Aorta (tissue), 5 donors: ENCODE data around the gene SLC44A3. TPM values are rescaled to one million over a fixed set of nuclear protein-coding genes. Genes with fewer than 3 reads are reported as not detected.

Experiments used
- ATAC-seq: fragments of 200-7000 bp; cut with Tn5 transposase; one replicate; pipeline ENCODE4 v1.9.1; 2022; ENCODE audit warnings: moderate library complexity; ENCODE audit not compliant: low FRiP score
- DNase-seq, 2 donors: peaks; one replicate each; pipeline ENCODE4 v3.0.0-alpha.2; 2020
- H3K27ac ChIP-seq, 2 donors: one replicate each; pipeline ENCODE4 v1.5.1; 2013; ENCODE audit warnings: low read length in 2 of 2, mild to moderate bottlenecking in 2 of 2, moderate library complexity in 2 of 2, control low read depth in 1 of 2, inconsistent platforms in 1 of 2, low read depth in 1 of 2
- H3K27me3 ChIP-seq, 2 donors: one replicate each; pipeline ENCODE4 v1.6.1; 2013; ENCODE audit warnings: control low read depth in 1 of 2, low read length in 1 of 2, mild to moderate bottlenecking in 1 of 2, moderate library complexity in 1 of 2; ENCODE audit not compliant: insufficient read depth in 2 of 2, control insufficient read depth in 1 of 2
- H3K36me3 ChIP-seq, 2 donors: one replicate each; pipeline ENCODE4 v1.6.1; 2013; ENCODE audit warnings: control low read depth in 1 of 2, low read length in 1 of 2, mild to moderate bottlenecking in 1 of 2; ENCODE audit not compliant: insufficient read depth in 2 of 2, control insufficient read depth in 1 of 2
- H3K4me1 ChIP-seq, 2 donors: one replicate each; pipeline ENCODE4 v1.6.1; 2013; ENCODE audit warnings: low read length in 2 of 2, control low read depth in 1 of 2, mild to moderate bottlenecking in 1 of 2, moderate library complexity in 1 of 2; ENCODE audit not compliant: insufficient read depth in 2 of 2, control insufficient read depth in 1 of 2
- H3K4me3 ChIP-seq, 2 donors: one replicate each; pipeline ENCODE4 v1.5.1; 2013; ENCODE audit warnings: low read length in 2 of 2, control low read depth in 1 of 2, mild to moderate bottlenecking in 1 of 2
- H3K9me3 ChIP-seq: one replicate; pipeline ENCODE4 v1.6.1; 2013; ENCODE audit warnings: mild to moderate bottlenecking, low read length; ENCODE audit not compliant: control insufficient read depth
- WGBS, 2 donors: extraction: QIAGEN DNeasy Blood & Tissue Kit; methylation state at CpG; one replicate each; pipeline ENCODE4 v1.1.7; 2013; 5-methylcytosine and 5-hydroxymethylcytosine counted together
- intact Hi-C, 2 donors: fragments of 100-400 bp; cut with DNase I; formaldehyde crosslinking; loops; one replicate each; pipeline versions ENCODE4 v1.14.2 to v1.15.0; 2022
- polyA plus RNA-seq, 2 donors: library from polyadenylated mRNA; stranded (reverse); fragments of 200-250 nt; gene quantifications; one replicate each; pipeline ENCODE4 v1.2.3, GENCODE V29; 2013
- total RNA-seq, 2 donors: library from RNA; stranded (reverse); fragmentation: NEBNext Ultra II Directional; extraction: Animal tissue kit (Norgen Biotek cat#: 25700); gene quantifications; one replicate each; pipeline ENCODE4 v1.2.1, GENCODE V29; 2021
- donor health status: healthy with polysubstance abuse.
- donor health status: Bipolar disorder and iron deficiency.
- donor health status: DM: no; HTN: no; CAD: no.
- donor health status: DM: no; HTN: no; CAD: no.
- donor health status: DM: yes; HTN: yes; CAD: no.

SLC44A3 gene
- total and polyA plus RNA-seq, 4 donors = 2.3 to 7.2 (median 4.3) TPM

- Histone ChIP-seq H3K27ac (no peak overlapping the region), H3K4me3 (no peak overlapping the region), H3K36me3 (no peaks in the 10 kb centered on the region), H3K4me1 (peaks cover 0 to 3% of the 10 kb centered on the region in 2 donors), H3K9me3 (no peaks in the 10 kb centered on the region), H3K27me3 (no peaks in the 10 kb centered on the region)
- intact Hi-C loops = no loop called here
- no peak for ATAC-seq
- no peak for DNase-seq
- WGBS, 2 donors = 83 to 92% methylated on average over 3 of the region's 3 CpGs
Measured at GRCh38 chr1:94888201-94888600, 68.0 kb downstream of the SLC44A3 start.

GRCh38 chr1:94892604-94893254 is 72.6 kb downstream of the SLC44A3 start:
- Histone ChIP-seq H3K27ac (no peak overlapping the region), H3K36me3 (peaks cover 2 to 3% of the 10 kb centered on the region in 2 donors), H3K4me1 (peaks cover 0 to 2% of the 10 kb centered on the region in 2 donors), H3K4me3 (no peak overlapping the region), H3K27me3 (no peaks in the 10 kb centered on the region), H3K9me3 (no peaks in the 10 kb centered on the region)
- DNase-seq (no peak), ATAC-seq (no peak)
- 96% methylated on average over 4 of the region's 4 CpGs for WGBS, 2 donors
- intact Hi-C loops = no loop called here

GRCh38 chr1:94894630-94895029 is 74.5 kb downstream of the SLC44A3 start:
- no peaks in the 10 kb centered on the region for H3K9me3 ChIP-seq
- no peak overlapping the region for H3K4me3 ChIP-seq
- ATAC-seq = no peak
- H3K4me1 ChIP-seq = peaks cover 0 to 8% of the 10 kb centered on the region in 2 donors
- peaks cover 2 to 3% of the 10 kb centered on the region in 2 donors for H3K36me3 ChIP-seq
- DNase-seq = no peak
- 85 to 89% methylated on average over 4 of the region's 4 CpGs for WGBS, 2 donors
- H3K27ac ChIP-seq = no peak overlapping the region
- H3K27me3 ChIP-seq = no peaks in the 10 kb centered on the region
- intact Hi-C loops = loop anchor here in 1 of 2 donors (5.0 kb wide), 1 partner anchor 37 kb away; no protein-coding TSS in a partner anchor

- no peak for ATAC-seq
- no peak for DNase-seq
- Histone ChIP-seq H3K36me3 (peaks cover 2 to 3% of the 10 kb centered on the region in 2 donors), H3K4me1 (peaks cover 1 to 8% of the 10 kb centered on the region in 2 donors), H3K27me3 (no peaks in the 10 kb centered on the region), H3K4me3 (no peak overlapping the region), H3K27ac (no peak overlapping the region), H3K9me3 (no peaks in the 10 kb centered on the region)
- WGBS, 2 donors = 89 to 93% methylated on average over 1 of the region's 1 CpG
- intact Hi-C loops = loop anchor here in 1 of 2 donors (5.0 kb wide), 1 partner anchor 38 kb away; no protein-coding TSS in a partner anchor
Measured at GRCh38 chr1:94895518-94895917, 75.4 kb downstream of the SLC44A3 start.

- DNase-seq (no peak), ATAC-seq (no peak)
- Histone ChIP-seq H3K27ac (peak overlapping the region; percentile 82 to 84), H3K27me3 (no peaks in the 10 kb centered on the region), H3K9me3 (no peaks in the 10 kb centered on the region), H3K36me3 (peaks cover 3 to 5% of the 10 kb centered on the region in 2 donors), H3K4me3 (no peak overlapping the region), H3K4me1 (peaks cover 2 to 8% of the 10 kb centered on the region in 2 donors)
- intact Hi-C loops = loop anchor here in 1 of 2 donors (5.0 kb wide), 1 partner anchor 41 kb away; no protein-coding TSS in a partner anchor
- 2 to 8% methylated on average over 7 of the region's 7 CpGs for WGBS, 2 donors
Measured at GRCh38 chr1:94898491-94899385, 78.6 kb downstream of the SLC44A3 start.

- no peak for ATAC-seq
- intact Hi-C loops = loop anchor here in 1 of 2 donors (5.0 kb wide), 1 partner anchor 42 kb away; no protein-coding TSS in a partner anchor
- WGBS, 2 donors = 3 to 5% methylated on average over 1 of the region's 1 CpG
- Histone ChIP-seq H3K4me1 (peaks cover 2 to 8% of the 10 kb centered on the region in 2 donors), H3K27ac (no peak overlapping the region), H3K4me3 (no peak overlapping the region), H3K9me3 (no peaks in the 10 kb centered on the region), H3K36me3 (peaks cover under 1 to 5% of the 10 kb centered on the region in 2 donors), H3K27me3 (no peaks in the 10 kb centered on the region)
- no peak for DNase-seq
Measured at GRCh38 chr1:94899756-94900155, 79.6 kb downstream of the SLC44A3 start.

- Histone ChIP-seq H3K4me1 (peaks cover 2 to 8% of the 10 kb centered on the region in 2 donors), H3K4me3 (no peak overlapping the region), H3K27me3 (no peaks in the 10 kb centered on the region), H3K27ac (peak overlapping the region; percentile 40 to 57), H3K9me3 (no peaks in the 10 kb centered on the region), H3K36me3 (peaks cover 0 to 3% of the 10 kb centered on the region in 2 donors)
- no peak for DNase-seq
- 64 to 74% methylated on average over 4 of the region's 4 CpGs for WGBS, 2 donors
- no peak for ATAC-seq
- intact Hi-C loops = no loop called here
Measured at GRCh38 chr1:94901841-94902240, 81.7 kb downstream of the SLC44A3 start.

- Histone ChIP-seq H3K36me3 (peaks cover 0 to 3% of the 10 kb centered on the region in 2 donors), H3K4me1 (peaks cover 2% of the 10 kb centered on the region in 2 donors), H3K27me3 (no peaks in the 10 kb centered on the region), H3K27ac (peak overlapping the region in 1 of 2 donors; percentile 22), H3K4me3 (no peak overlapping the region), H3K9me3 (no peaks in the 10 kb centered on the region)
- DNase-seq = no peak
- WGBS, 2 donors = 77 to 79% methylated on average over 7 of the region's 7 CpGs
- no peak for ATAC-seq
- intact Hi-C loops = no loop called here
Measured at GRCh38 chr1:94903280-94904009, 83.3 kb downstream of the SLC44A3 start.
